Adrenal gland (tissue), 5 donors: ENCODE data around the gene MUC2.

Source experiments
- POLR2A ChIP-seq, 2 donors: fragments of 450-650 bp; IDR thresholded peaks; one replicate each; pipeline ENCODE4 v1.6.1; 2017; ENCODE audit warnings: antibody characterized with exemption in 2 of 2, mild to moderate bottlenecking in 2 of 2, moderate library complexity in 1 of 2
- TF ChIP-seq, protein P1 (sequence below), 6 experiments: fragments of 450-650 bp in 4 of 6; fragments of 200-600 bp in 2 of 6; sonication (generic) in 1 of 6; IDR thresholded peaks; 1 replicate in 5 of 6; 2 replicates in 1 of 6; pipeline versions ENCODE4 v1.5.1 to v1.8.0; 2016 to 2021; ENCODE audit warnings: antibody characterized with exemption in 6 of 6, mild to moderate bottlenecking in 2 of 6, moderate library complexity in 1 of 6
- donor health status: DM: no; HTN: no; CAD: no.

DNA sequence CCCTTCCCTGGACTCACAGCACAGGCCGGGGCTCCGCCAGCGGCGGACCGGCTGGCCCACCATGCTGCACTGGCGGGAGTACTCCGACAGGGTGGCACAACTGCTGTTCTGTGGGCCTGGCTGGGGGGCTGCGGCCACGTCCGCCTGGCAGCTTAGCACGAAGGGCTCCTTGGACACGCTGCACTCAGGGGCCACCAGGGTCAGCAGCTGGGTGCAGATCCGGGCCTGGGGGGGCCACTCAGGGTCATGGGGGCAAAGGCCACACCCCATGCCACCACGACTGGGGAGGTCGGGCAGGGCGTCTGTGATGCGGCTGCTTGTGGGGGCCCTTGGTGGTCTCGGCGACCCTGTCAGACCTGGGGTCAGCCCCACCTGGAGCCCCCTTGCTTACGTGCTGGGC is 44.1 kb upstream of the MUC2 start:
- TF ChIP-seq, protein P1, sequence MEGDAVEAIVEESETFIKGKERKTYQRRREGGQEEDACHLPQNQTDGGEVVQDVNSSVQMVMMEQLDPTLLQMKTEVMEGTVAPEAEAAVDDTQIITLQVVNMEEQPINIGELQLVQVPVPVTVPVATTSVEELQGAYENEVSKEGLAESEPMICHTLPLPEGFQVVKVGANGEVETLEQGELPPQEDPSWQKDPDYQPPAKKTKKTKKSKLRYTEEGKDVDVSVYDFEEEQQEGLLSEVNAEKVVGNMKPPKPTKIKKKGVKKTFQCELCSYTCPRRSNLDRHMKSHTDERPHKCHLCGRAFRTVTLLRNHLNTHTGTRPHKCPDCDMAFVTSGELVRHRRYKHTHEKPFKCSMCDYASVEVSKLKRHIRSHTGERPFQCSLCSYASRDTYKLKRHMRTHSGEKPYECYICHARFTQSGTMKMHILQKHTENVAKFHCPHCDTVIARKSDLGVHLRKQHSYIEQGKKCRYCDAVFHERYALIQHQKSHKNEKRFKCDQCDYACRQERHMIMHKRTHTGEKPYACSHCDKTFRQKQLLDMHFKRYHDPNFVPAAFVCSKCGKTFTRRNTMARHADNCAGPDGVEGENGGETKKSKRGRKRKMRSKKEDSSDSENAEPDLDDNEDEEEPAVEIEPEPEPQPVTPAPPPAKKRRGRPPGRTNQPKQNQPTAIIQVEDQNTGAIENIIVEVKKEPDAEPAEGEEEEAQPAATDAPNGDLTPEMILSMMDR (IDR thresholded peaks at IDR 0.05): no peak
- TF ChIP-seq POLR2A (IDR thresholded peaks at IDR 0.05): no peak
